Neural crest cell (in vitro differentiated cells): ENCODE measurements around the gene PPM1H. TPM values are rescaled to one million over a fixed set of nuclear protein-coding genes. Genes with fewer than 3 reads are reported as not detected.

Source experiments
- DNase-seq: peaks from one replicate; pipeline ENCODE4 v3.0.0; 2021; ENCODE audit warnings: low read depth, mixed read lengths, low spot score
- H3K27ac Mint-ChIP-seq: one replicate; pipeline ENCODE4 v1.8.0; 2021; ENCODE audit warnings: mild to moderate bottlenecking, mixed read lengths; ENCODE audit not compliant: unreplicated experiment
- H3K27me3 Mint-ChIP-seq: 2 replicates; pipeline ENCODE4 v1.8.0; 2021; ENCODE audit warnings: low read depth, mild to moderate bottlenecking, mixed read lengths
- H3K36me3 Mint-ChIP-seq: 2 replicates; pipeline ENCODE4 v1.8.0; 2021; ENCODE audit warnings: low read depth, mild to moderate bottlenecking, mixed read lengths
- H3K4me1 Mint-ChIP-seq: 2 replicates; pipeline ENCODE4 v1.8.0; 2021; ENCODE audit warnings: mixed read lengths
- H3K4me3 Mint-ChIP-seq: one replicate; pipeline ENCODE4 v1.8.0; 2021; ENCODE audit warnings: mild to moderate bottlenecking, mixed read lengths
- H3K9me3 Mint-ChIP-seq: 2 replicates; pipeline ENCODE4 v1.8.0; 2021; ENCODE audit warnings: mixed read lengths
- total RNA-seq: library from RNA; stranded (reverse); gene quantifications from 2 replicates; pipeline ENCODE4 v1.2.1, GENCODE V29; 2021
- TF ChIP-seq, protein P1 (sequence below): fragments of 200-600 bp; sonication (generic); conservative IDR thresholded peaks from 2 replicates; pipeline ENCODE4 v1.5.0; 2021; ENCODE audit warnings: antibody characterized with exemption, mild to moderate bottlenecking

PPM1H gene
- total RNA-seq, 1 donor from 2014 or later: 3.5 TPM

DNA sequence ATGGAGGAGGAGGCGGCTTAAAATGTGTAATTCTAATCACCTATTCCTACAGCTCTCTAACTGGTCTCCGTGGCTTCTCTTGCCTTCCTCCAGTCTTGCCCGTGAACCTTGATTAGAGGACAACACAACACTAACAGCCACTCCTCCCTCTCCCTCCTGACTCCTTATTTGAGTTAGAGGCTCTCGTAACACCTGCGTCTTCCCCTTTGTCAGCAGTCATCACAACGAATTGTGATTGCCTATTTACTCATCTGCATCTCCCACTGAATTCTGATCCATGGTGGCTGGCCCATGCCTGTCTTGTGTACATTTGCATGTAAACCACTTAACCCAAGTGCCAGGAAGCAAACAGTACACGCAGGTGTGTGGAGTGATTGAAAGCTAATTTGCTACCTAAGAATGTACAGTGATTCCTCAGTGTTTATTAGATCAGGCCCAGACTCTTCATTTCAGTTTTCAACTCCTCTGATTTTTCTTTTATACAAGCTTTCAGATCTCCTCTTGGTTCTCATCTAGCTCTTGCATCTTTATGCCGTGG lies 313.8 kb downstream of the PPM1H start:
- no peaks in the 10 kb centered on the region for H3K27me3 Mint-ChIP-seq

GRCh38 chr12:62618930-62619329 lies 316.0 kb downstream of the PPM1H start:
- peaks cover 7% of the 10 kb centered on the region for H3K36me3 Mint-ChIP-seq
- H3K4me3 Mint-ChIP-seq: no peak overlapping the region
- DNase-seq: no peak
- no peak overlapping the region for H3K27ac Mint-ChIP-seq
- H3K27me3 Mint-ChIP-seq: no peaks in the 10 kb centered on the region
- TF ChIP-seq, protein P1, sequence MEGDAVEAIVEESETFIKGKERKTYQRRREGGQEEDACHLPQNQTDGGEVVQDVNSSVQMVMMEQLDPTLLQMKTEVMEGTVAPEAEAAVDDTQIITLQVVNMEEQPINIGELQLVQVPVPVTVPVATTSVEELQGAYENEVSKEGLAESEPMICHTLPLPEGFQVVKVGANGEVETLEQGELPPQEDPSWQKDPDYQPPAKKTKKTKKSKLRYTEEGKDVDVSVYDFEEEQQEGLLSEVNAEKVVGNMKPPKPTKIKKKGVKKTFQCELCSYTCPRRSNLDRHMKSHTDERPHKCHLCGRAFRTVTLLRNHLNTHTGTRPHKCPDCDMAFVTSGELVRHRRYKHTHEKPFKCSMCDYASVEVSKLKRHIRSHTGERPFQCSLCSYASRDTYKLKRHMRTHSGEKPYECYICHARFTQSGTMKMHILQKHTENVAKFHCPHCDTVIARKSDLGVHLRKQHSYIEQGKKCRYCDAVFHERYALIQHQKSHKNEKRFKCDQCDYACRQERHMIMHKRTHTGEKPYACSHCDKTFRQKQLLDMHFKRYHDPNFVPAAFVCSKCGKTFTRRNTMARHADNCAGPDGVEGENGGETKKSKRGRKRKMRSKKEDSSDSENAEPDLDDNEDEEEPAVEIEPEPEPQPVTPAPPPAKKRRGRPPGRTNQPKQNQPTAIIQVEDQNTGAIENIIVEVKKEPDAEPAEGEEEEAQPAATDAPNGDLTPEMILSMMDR: no peak
- peaks cover 18% of the 10 kb centered on the region for H3K4me1 Mint-ChIP-seq
- H3K9me3 Mint-ChIP-seq: no peaks in the 10 kb centered on the region

More for the DNA sequence above, 313.8 kb downstream of the PPM1H start:
- H3K27ac Mint-ChIP-seq: no peak overlapping the region
- H3K36me3 Mint-ChIP-seq: peaks cover 3% of the 10 kb centered on the region
- no peak overlapping the region for H3K4me3 Mint-ChIP-seq
- no peaks in the 10 kb centered on the region for H3K9me3 Mint-ChIP-seq
- H3K4me1 Mint-ChIP-seq: peaks cover 26% of the 10 kb centered on the region
- TF ChIP-seq, protein P1: no peak
- DNase-seq: no peak

GRCh38 chr12:62618319-62618718 lies 316.6 kb downstream of the PPM1H start:
- Mint-ChIP-seq H3K36me3 (peaks cover 7% of the 10 kb centered on the region), H3K27ac (no peak overlapping the region), H3K4me3 (no peak overlapping the region), H3K27me3 (no peaks in the 10 kb centered on the region), H3K9me3 (no peaks in the 10 kb centered on the region), H3K4me1 (peaks cover 18% of the 10 kb centered on the region)
- TF ChIP-seq, protein P1: no peak
- no peak for DNase-seq

DNA sequence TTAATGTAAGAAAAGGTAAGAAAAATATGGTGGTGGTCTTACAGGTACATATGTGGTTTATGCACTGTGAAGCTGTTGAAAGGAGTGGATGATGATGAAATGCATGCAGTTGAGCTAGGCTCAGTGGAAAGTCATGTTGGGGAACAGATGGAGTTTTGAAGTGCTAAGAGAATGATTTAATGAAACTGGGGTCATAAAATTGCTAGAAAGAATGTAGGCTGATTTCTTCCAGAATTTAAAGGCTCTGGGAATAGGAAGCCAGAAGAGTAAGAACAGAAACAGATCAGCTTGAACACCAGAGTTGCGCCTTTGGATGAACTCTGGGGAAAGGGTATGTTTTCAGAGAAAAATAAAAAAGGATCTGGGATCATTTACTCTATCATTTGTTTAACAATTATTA lies 321.9 kb downstream of the PPM1H start:
- no peak for DNase-seq
- Mint-ChIP-seq H3K36me3 (peaks cover 12% of the 10 kb centered on the region), H3K27ac (no peak overlapping the region), H3K9me3 (no peaks in the 10 kb centered on the region), H3K4me1 (peaks cover 18% of the 10 kb centered on the region), H3K4me3 (no peak overlapping the region), H3K27me3 (no peaks in the 10 kb centered on the region)
- TF ChIP-seq, protein P1: no peak

- Mint-ChIP-seq H3K36me3 (peaks cover 14% of the 10 kb centered on the region), H3K4me3 (peak overlapping the region; percentile 95), H3K9me3 (no peaks in the 10 kb centered on the region), H3K4me1 (peaks cover 51% of the 10 kb centered on the region), H3K27me3 (peaks cover 4% of the 10 kb centered on the region), H3K27ac (no peak overlapping the region)
- DNase-seq: no peak
- TF ChIP-seq, protein P1: no peak
Measured at GRCh38 chr12:62606654-62607053, 328.3 kb downstream of the PPM1H start.

DNA sequence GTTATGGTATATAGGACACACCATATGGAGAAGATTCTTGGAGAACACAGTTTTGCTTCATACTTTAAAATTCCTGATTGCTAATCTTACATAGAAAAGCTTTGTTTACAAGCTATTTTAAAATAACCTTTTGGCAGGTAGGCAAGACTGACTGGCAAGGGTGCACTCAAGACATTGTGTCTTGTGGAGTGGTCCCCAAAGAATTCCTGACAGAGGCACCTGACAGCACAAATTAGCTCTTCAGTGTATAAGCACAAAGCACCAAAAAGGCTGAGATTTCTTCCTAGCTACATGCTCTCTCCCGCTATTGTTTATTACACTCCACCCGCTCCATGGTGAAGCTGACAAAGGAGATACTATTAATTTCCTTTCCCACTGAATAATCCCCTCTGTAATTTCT lies 329.0 kb downstream of the PPM1H start:
- peak overlapping the region; percentile 95 for H3K4me3 Mint-ChIP-seq

More for the DNA sequence above, 329.0 kb downstream of the PPM1H start:
- Mint-ChIP-seq H3K27me3 (peaks cover 4% of the 10 kb centered on the region), H3K27ac (no peak overlapping the region), H3K36me3 (peaks cover 14% of the 10 kb centered on the region), H3K9me3 (no peaks in the 10 kb centered on the region), H3K4me1 (peaks cover 56% of the 10 kb centered on the region)
- no peak for DNase-seq
- TF ChIP-seq, protein P1: no peak
